Omental fat pad (tissue), 4 donors: ENCODE data around the gene LRCH1. TPM values are rescaled to one million over a fixed set of nuclear protein-coding genes. Genes with fewer than 3 reads are reported as not detected.

Experiments used
- ATAC-seq: fragments of 150-250 bp; one replicate; pipeline ENCODE4 v1.9.1; 2016; ENCODE audit warnings: mild to moderate bottlenecking, moderate library complexity; ENCODE audit not compliant: low FRiP score
- DNase-seq: peaks from one replicate; pipeline ENCODE4 v3.0.0-alpha.2; 2019; ENCODE audit warnings: low spot score
- total RNA-seq, 4 donors: library from RNA; depleted of rRNA; stranded (reverse); fragments of >200 nt; gene quantifications; one replicate each; pipeline ENCODE4 v1.1.0, GENCODE V29; 2016
- TF ChIP-seq, protein P1 (sequence below), 3 donors: fragments of 450-650 bp; IDR thresholded peaks; one replicate each; pipeline ENCODE4 v1.5.1; 2016 to 2017; ENCODE audit warnings: antibody characterized with exemption in 3 of 3, mild to moderate bottlenecking in 3 of 3, moderate library complexity in 2 of 3

Gene LRCH1
- total RNA-seq, 4 donors from 2014 or later: 9.7 to 43.7 (median 16.5) TPM

- ATAC-seq (no peak), DNase-seq (no peak)
- TF ChIP-seq, protein P1, sequence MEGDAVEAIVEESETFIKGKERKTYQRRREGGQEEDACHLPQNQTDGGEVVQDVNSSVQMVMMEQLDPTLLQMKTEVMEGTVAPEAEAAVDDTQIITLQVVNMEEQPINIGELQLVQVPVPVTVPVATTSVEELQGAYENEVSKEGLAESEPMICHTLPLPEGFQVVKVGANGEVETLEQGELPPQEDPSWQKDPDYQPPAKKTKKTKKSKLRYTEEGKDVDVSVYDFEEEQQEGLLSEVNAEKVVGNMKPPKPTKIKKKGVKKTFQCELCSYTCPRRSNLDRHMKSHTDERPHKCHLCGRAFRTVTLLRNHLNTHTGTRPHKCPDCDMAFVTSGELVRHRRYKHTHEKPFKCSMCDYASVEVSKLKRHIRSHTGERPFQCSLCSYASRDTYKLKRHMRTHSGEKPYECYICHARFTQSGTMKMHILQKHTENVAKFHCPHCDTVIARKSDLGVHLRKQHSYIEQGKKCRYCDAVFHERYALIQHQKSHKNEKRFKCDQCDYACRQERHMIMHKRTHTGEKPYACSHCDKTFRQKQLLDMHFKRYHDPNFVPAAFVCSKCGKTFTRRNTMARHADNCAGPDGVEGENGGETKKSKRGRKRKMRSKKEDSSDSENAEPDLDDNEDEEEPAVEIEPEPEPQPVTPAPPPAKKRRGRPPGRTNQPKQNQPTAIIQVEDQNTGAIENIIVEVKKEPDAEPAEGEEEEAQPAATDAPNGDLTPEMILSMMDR (IDR thresholded peaks at IDR 0.05): no peak
These were observed 33.8 kb upstream of the LRCH1 start for GRCh38 chr13:46519182-46519581.

- DNase-seq: no peak
- no peak for ATAC-seq
- TF ChIP-seq, protein P1 (IDR thresholded peaks at IDR 0.05): no peak
These were observed 32.8 kb upstream of the LRCH1 start for GRCh38 chr13:46520166-46520565.

DNA sequence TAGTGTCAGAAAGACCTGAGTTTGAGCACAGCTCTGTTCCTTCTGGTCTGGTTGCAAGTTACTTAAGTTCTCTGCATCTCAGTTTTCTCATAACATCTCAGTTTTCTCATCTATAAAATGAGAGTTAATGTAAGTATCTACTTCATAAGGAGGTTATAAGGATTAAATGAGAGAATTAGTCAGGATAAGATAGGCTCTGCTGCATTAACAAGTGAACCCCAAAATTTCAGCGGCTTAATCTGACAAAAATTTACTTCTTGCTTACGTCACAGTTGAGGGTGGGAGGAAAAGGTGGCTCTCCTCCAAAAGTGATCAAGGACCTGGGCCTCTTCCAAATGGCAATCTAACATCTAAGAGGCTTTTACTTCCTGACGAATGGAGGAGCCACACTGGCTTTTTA is 31.5 kb upstream of the LRCH1 start:
- no peak for ATAC-seq
- TF ChIP-seq, protein P1 (IDR thresholded peaks at IDR 0.05): no peak
- DNase-seq: no peak

- TF ChIP-seq, protein P1 (IDR thresholded peaks at IDR 0.05): no peak
- ATAC-seq: no peak
- no peak for DNase-seq
These were observed 30.8 kb upstream of the LRCH1 start for GRCh38 chr13:46521921-46522747.

DNA sequence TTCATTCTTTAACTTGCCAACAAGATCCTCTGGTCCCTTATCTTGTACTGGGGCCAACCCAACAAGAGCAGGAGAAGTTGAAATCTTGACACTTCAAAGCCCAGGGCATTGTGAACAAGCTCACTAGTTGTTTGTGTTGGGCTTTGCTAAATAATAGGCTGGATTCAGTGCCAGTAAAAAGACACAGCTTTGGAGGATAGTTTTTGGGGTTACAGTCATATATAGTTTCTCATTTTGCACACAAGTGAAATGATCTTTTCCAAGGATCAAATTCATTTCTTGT is 30.3 kb upstream of the LRCH1 start:
- no peak for DNase-seq
- no peak for ATAC-seq

DNA sequence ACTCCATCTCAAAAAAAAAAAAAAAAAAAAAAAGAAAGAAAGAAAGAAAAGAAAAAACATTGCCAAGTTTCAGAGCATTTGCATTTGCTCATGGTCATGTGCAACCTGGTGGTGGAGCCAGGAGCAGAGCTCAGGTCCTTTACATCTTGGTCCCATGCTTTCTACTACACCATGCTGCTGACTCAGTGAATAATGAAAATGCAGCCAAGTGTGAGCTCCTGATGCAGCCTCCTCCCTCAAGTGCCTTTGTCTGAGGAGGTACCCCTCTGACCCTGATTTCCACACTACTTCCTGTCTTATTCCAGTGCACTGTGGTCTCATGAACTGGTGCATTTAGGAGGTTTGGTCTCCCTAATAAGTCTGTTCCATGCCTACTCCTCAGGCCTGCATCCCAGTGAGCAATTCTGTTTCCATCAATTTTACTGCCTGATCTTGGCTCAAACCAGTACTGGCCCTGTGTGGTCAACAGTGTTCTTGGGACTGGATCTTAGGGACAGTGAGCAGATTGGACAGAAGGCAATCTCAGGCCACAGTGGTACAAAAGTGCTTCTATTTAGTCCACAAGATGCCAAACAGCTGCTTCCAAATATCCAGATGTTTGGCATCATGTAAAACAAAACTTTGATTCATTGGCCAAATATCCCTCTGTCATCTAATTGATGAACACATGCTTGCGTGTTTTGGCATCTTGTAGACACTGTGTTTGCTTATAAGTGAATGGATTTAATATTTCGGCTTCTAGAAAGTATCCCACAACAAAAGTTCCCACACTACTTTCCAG is 28.8 kb upstream of the LRCH1 start:
- ATAC-seq (no peak), DNase-seq (no peak)
- TF ChIP-seq, protein P1 (IDR thresholded peaks at IDR 0.05): no peak

More for the DNA sequence above, 30.3 kb upstream of the LRCH1 start:
- TF ChIP-seq, protein P1 (IDR thresholded peaks at IDR 0.05): no peak
